Right atrium auricular region (tissue), 2 donors: ENCODE measurements around the gene MCF2L2. TPM values are rescaled to one million over a fixed set of nuclear protein-coding genes. Genes with fewer than 3 reads are reported as not detected.

Experiments
- DNase-seq: peaks from one replicate; pipeline ENCODE4 v3.0.0-alpha.2; 2019; ENCODE audit warnings: low spot score
- H3K27ac ChIP-seq, 2 donors: fragments of 200-600 bp; sonication (generic); 1 replicate in 1 of 2; 2 replicates in 1 of 2; pipeline ENCODE4 v1.5.1; 2016 to 2019
- H3K27me3 ChIP-seq, 2 donors: fragments of 200-600 bp; sonication (generic); one replicate each; pipeline versions ENCODE4 v1.5.1 to v1.6.0; 2017 to 2019
- H3K36me3 ChIP-seq: fragments of 200-600 bp; sonication (generic); one replicate; pipeline ENCODE4 v1.5.1; 2016
- H3K4me1 ChIP-seq, 2 donors: fragments of 200-600 bp; sonication (generic); one replicate each; pipeline versions ENCODE4 v1.5.1 to v1.6.0; 2017 to 2019
- H3K4me3 ChIP-seq, 2 donors: fragments of 200-600 bp; sonication (generic); 1 replicate in 1 of 2; 2 replicates in 1 of 2; pipeline ENCODE4 v1.5.1; 2017 to 2019; ENCODE audit warnings: mild to moderate bottlenecking in 1 of 2, moderate library complexity in 1 of 2
- H3K9me3 ChIP-seq, 2 donors: fragments of 200-600 bp; sonication (generic); one replicate each; pipeline ENCODE4 v1.5.1; 2019
- CTCF ChIP-seq, 2 donors: fragments of 200-600 bp; sonication (generic); IDR thresholded peaks; one replicate each; pipeline ENCODE4 v1.5.1; 2019; ENCODE audit warnings: antibody characterized with exemption in 2 of 2
- total RNA-seq, 2 donors: library from RNA; depleted of rRNA; stranded (reverse); fragments of >200 nt; gene quantifications; one replicate each; pipeline ENCODE4 v1.1.0, GENCODE V29; 2016

MCF2L2 gene
- total RNA-seq, 2 donors from 2014 or later, result 0.08 TPM; not detected in 1

DNA sequence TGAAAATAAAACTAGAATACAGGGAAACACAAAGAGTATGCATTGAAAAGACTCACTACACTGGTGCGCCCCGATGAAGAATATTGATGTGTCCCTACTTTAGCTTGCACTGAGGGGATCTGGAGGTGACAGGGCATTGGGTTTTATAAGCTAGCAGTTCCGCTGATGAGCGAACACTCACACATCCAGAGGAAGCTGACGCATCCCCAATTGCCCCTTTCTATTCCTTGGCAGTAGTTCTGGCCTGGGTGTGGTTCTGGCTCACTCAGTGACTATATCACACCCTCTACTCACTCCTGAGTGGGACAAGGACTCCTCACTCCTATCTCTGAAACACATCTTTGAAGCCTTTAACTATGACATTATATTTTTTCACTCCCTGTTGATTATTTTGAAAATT, 104.3 kb downstream of the MCF2L2 start:
- H3K27ac ChIP-seq, result no peak overlapping the region
- H3K4me1 ChIP-seq, result no peaks in the 10 kb centered on the region
- H3K36me3 ChIP-seq, result no peaks in the 10 kb centered on the region
- DNase-seq, result no peak
- no peak overlapping the region for H3K4me3 ChIP-seq
- TF ChIP-seq CTCF (IDR thresholded peaks at IDR 0.05), result no peak
- no peaks in the 10 kb centered on the region for H3K27me3 ChIP-seq
- no peaks in the 10 kb centered on the region for H3K9me3 ChIP-seq

DNA sequence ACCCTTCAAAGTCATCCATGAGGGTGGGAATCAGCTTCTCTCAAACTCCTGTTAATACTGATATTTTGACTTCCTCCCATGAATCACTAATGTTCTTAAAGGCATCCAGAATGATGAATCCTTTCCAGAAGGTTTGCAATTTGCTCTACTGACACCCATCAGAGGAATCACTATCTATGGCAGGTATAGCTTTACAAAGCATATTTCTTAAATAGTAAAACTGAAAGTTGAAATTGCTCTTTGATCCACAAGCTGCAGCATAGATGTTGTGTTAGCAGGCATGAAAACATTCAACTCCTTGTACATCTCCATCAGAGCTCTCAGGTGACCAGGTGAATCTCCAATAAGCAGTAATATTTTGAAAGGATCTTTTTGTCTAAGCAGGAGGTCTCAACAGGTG, 109.0 kb downstream of the MCF2L2 start:
- TF ChIP-seq CTCF (IDR thresholded peaks at IDR 0.05), result no peak
- Histone ChIP-seq H3K4me3 (no peak overlapping the region), H3K9me3 (no peaks in the 10 kb centered on the region), H3K27ac (no peak overlapping the region), H3K36me3 (no peaks in the 10 kb centered on the region), H3K4me1 (no peaks in the 10 kb centered on the region), H3K27me3 (no peaks in the 10 kb centered on the region)
- DNase-seq, result no peak

GRCh38 chr3:183318877-183319276, 109.5 kb downstream of the MCF2L2 start:
- DNase-seq, result no peak
- no peak for TF ChIP-seq CTCF (IDR thresholded peaks at IDR 0.05)
- Histone ChIP-seq H3K27me3 (no peaks in the 10 kb centered on the region), H3K4me1 (no peaks in the 10 kb centered on the region), H3K4me3 (no peak overlapping the region), H3K9me3 (no peaks in the 10 kb centered on the region), H3K27ac (no peak overlapping the region), H3K36me3 (no peaks in the 10 kb centered on the region)

- Histone ChIP-seq H3K4me1 (no peaks in the 10 kb centered on the region), H3K4me3 (no peak overlapping the region), H3K9me3 (no peaks in the 10 kb centered on the region), H3K27me3 (no peaks in the 10 kb centered on the region), H3K27ac (no peak overlapping the region), H3K36me3 (no peaks in the 10 kb centered on the region)
- no peak for TF ChIP-seq CTCF (IDR thresholded peaks at IDR 0.05)
- no peak for DNase-seq
These were observed 110.2 kb downstream of the MCF2L2 start for GRCh38 chr3:183317886-183318865.

DNA sequence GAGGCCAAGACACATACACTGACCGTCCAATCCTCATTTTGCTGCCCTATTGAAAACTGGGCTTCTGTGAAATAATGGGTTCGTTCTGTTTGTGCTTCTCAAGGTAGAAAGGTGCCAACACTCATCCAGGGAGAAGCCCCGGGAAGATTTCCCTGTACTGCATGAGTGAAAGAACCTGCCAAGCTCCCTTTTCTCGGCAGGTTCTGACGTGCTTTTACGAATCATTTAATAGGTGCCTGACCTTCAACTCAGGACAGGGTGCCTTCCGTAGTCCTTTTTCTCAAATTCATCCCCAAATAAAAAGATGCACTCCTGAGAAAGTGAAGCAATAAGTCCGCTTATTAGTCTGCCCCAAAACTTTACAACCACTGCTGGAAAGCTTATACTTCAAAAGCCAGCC, 111.1 kb downstream of the MCF2L2 start:
- Histone ChIP-seq H3K9me3 (no peaks in the 10 kb centered on the region), H3K36me3 (no peaks in the 10 kb centered on the region), H3K27ac (no peak overlapping the region), H3K4me1 (no peaks in the 10 kb centered on the region), H3K27me3 (no peaks in the 10 kb centered on the region), H3K4me3 (no peak overlapping the region)
- DNase-seq, result no peak
- no peak for TF ChIP-seq CTCF (IDR thresholded peaks at IDR 0.05)
